Stimulated activated CD4-positive, alpha-beta T cell treated with anti-CD3 and anti-CD28 coated beads, Interleukin-15, amount 100 ng/mL, for 24 hours (primary cell): ENCODE results near the gene GGT5.
"Not testable (repeated sequence)": the region's sequence is repeated elsewhere in the genome, so short reads cannot be mapped to it uniquely, and the experiment has no call there.

Experiments used
- DNase-seq: peaks from one replicate; pipeline ENCODE4 v3.0.0-alpha.2; 2020

The GGT5 gene

DNA sequence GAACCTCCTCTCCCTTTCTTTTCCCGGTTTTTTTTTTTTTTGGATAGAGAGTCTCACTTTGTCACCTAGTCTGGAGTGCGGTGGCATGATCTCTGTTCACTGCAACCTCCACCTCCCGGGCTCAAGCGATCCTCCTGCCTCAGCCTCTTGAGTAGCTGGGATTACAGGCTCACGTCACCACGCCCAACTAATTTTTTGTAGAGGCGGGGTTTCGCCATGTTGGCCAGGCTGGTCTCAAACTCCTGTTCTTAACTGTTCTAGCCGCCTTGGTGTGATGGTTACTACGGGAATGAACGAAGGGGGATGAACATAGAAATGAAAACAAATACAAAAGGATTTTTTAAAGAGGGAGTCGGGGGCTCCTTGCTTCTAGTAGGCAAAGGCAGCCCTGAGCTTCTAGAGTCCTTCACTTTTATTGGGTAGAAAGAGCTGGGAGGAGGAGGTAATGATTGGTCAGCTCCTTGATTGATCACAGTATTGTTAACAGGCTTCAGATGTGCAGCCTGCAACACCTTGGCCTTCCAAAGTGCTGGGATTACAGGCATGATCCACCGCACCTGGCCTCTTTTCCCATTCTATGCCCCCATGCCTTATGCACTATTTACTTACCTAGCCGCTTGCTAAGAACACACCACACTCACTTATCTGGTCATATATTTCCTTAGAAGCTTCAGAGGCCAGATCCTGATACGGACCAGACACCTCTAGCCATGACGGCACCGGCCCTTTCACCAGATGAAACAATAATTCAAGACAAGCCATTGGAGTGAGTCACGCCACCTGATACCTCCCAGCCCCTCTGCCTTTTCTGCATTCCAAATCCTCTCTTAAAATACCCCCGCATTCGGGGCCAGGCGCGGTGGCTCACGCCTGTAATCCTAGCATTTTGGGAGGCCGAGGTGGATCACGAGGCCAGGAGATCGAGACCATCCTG, 42.9 kb downstream of the GGT5 start:
- no peak for DNase-seq

- DNase-seq = no peak
These were observed 44.2 kb downstream of the GGT5 start for GRCh38 chr22:24200619-24201212.

- DNase-seq = no peak
These were observed 46.2 kb downstream of the GGT5 start for GRCh38 chr22:24198682-24199052.

- DNase-seq = no peak
These were observed 53.0 kb downstream of the GGT5 start for GRCh38 chr22:24191893-24192292.

GRCh38 chr22:24191381-24191841, 53.5 kb downstream of the GGT5 start:
- no peak for DNase-seq

- no peak for DNase-seq
These were observed 54.2 kb downstream of the GGT5 start for GRCh38 chr22:24190596-24191208.

GRCh38 chr22:24190159-24190540, 54.7 kb downstream of the GGT5 start:
- DNase-seq = no peak

DNA sequence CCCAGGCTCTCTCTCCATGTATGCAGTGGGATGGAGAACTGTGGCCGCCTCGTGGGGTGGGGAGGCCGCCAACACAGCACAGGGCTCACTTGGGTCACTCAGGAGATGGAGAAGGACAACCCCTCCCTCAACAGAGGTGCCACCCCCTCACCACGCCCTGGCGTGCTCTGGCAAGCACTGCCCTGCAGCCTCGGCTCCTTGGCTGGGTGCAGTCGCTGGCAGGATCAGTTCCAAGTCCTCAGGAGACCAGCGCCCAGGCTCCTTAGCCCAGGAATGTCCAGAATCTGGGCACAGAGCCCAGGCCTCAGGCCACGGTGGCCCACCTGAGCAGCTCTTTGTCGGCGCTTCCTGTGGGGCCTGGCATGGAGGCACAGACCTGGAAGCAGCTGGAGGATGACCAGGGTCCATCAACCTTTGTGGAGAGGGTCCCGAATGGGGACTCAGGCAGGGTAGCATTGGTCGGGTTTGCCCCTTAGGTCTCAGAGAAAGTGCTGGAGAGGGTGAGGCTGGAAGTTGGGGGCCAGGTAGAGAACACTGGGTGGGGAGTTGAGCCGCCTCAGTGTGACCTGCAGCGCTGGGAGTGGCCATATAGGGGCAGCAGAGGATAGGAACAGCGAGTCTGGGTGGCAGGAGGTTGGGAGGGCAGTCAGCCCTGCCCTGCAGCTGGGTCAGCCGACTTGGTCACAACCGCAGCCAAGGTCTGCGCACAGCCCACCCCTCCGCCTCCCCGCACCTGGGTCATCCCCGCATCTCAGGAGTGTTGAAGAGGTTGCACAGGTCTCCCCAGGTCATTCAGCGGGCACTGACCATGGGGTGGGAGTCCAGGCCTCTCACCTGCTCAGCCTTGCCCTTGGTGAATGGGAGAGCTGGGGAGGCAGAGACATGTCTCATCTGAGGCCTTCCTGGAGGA, 55.4 kb downstream of the GGT5 start:
- peak; percentile 63 for DNase-seq

- DNase-seq = no peak
These were observed 56.1 kb downstream of the GGT5 start for GRCh38 chr22:24188705-24189248.

DNA sequence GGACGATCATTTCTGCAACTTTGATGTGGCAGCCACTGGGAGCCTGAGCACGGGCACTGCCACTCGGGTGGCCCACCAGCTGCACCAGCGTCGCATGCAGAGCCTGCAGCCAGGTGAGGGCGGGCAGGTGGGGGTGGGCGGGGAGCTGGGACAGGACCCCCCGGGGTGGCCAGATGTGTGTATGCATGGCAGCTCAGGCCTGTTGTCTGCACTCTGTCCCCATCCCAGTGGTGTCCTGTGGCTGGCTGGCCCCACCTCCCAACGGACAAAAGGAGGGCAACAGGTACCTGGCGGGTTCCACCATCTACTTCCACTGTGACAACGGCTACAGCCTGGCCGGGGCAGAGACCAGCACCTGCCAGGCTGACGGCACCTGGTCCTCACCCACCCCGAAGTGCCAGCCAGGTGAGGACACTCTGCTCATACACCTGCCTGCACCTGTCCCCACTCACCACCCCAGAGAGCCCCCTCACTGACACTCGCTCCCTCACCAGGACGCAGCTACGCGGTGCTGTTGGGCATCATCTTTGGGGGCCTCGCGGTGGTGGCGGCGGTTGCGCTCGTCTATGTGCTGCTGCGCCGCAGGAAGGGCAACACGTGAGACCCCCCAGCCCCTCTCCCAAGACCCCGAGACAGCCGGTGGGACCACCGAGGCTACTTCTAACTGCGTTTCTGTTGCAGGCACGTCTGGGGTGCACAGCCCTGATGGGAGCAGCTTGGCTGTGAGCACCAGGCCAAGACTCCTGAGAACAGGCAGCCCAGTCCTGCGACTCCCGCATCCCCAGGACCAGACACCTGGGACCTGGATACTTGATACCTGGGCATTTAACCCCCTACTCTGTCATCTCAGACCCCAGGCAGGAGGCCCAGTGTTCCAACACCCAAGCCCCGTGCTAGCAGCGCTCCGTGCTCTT, 56.9 kb downstream of the GGT5 start:
- no peak for DNase-seq

GRCh38 chr22:24186892-24187670, 57.8 kb downstream of the GGT5 start:
- no peak for DNase-seq

- no peak for DNase-seq
These were observed 58.5 kb downstream of the GGT5 start for GRCh38 chr22:24186352-24186740.

- DNase-seq = no peak
These were observed 59.2 kb downstream of the GGT5 start for GRCh38 chr22:24185501-24186351.

DNA sequence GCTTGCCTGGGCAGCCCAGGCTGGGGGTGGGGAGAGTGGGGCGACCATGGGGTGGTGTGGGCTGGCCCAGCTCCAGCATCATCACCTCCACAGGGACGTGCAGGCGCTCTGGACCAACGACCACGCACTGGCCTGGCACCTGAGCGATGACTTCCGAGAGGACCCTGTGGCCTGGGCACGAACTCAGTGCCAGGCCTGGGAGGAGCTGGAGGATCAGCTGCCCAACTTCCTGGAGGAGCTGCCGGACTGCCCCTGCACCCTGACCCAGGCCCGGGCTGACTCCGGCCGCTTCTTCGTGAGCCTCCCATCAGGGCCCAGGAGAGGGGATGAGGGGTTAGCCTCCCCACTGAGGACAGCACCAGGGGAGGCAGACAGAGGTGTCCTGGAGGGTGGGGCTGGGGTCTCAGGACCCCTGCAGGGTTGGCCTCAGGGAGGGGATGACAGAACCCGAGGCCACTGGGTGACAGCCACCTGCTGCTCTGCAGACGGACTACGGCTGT, 59.8 kb downstream of the GGT5 start:
- DNase-seq = no peak

DNA sequence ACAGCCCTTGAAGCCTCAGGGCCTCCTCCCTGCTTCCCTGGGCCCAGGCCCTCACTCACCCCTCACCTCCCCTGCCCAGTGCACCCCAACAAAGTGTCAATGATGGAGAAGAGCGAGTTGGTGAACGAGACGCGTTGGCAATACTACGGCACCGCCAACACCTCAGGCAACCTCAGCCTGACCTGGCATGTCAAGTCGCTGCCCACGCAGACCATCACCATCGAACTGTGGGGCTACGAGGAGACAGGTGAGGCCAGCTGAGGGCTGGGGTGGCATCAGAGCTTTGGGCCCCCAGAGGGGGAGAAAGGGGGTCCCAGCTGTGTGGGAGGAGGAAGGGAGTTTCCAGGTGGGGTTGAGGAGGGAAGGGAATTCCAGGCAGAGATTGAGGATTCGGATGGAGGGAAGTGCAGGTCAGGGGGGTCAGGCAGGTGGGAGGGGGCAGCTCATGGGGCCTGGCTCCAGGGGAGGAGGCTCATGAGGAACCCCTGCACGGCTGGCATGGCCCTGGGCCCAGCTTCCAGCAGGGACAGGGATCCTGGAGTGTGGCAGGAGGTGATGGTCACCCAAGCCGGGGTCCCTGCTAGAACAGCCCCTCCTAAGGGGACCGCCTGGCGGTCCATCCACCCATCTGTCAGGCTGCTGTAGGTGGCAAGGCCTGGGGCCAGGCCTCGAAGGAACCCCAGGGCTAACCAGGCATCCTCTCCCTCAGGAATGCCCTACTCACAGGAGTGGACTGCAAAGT, 60.7 kb downstream of the GGT5 start:
- DNase-seq = no peak

GRCh38 chr22:24183321-24184031, 61.4 kb downstream of the GGT5 start:
- DNase-seq = no peak

GRCh38 chr22:24182900-24183246, 62.0 kb downstream of the GGT5 start:
- DNase-seq = not testable (repeated sequence)
